ENCODE data around the gene PLCB2.

The PLCB2 gene

DNA sequence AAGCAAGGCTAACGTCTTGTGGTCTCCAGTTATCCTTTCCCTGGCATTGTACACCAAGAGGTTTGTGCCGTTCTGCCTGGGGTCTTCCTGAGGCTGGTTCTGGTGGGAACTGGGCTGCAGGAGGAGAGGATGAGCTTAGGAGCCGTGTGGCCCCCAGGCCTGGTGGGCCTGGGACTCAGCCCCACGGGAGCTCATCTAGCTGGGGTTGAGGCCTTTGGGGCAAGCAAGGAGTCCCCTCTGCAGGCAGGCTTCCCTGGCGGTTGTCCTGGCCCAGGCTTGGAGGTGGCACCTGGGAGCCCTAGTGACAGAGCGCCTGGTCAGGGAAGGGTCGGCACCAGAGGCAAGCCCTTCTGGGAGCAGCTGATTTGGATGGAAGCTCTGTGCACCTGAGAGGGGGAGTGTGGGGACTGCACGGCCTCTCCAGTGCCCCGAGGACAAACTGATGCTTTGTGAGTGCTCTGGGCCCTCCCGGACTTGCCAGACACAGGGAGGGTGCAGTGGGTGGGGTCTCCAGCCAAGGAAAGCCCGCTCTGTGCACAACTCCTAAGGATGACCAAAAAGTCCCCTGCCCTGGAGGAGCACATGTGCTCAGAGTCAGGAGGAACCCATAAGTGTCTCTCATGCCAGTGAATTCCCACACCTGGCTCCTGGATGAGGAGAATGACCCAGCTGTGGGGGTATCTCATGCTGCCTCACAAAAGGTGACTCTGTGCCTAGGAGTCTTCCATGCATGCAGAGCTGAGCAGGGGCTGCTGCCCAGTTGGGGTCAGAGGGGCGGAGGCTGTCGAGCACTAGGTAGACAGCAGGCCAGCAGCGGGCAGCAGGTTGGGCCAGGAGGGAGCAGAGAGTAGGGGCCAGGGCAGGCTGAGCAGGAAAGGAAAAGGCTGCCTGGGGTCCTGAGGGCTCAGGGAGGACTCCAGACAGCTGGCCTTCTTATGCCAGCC lies 66.2 kb downstream of the PLCB2 start:
- no peak overlapping the region for H3K4me3 ChIP-seq (ENCODE audit: low read depth, low read length)
- DNase-seq (ENCODE audit: low read depth): no peak
- TF ChIP-seq MAX (IDR thresholded peaks at IDR 0.05; ENCODE audit: low read depth, low read length) (no peak), CTCF (IDR thresholded peaks at IDR 0.05; ENCODE audit: low read depth, low read length) (no peak), MYC (IDR thresholded peaks at IDR 0.05; ENCODE audit: low read depth, low read length) (no peak), POLR2A (IDR thresholded peaks at IDR 0.05; ENCODE audit: extremely low read depth, insufficient read length) (no peak)

DNA sequence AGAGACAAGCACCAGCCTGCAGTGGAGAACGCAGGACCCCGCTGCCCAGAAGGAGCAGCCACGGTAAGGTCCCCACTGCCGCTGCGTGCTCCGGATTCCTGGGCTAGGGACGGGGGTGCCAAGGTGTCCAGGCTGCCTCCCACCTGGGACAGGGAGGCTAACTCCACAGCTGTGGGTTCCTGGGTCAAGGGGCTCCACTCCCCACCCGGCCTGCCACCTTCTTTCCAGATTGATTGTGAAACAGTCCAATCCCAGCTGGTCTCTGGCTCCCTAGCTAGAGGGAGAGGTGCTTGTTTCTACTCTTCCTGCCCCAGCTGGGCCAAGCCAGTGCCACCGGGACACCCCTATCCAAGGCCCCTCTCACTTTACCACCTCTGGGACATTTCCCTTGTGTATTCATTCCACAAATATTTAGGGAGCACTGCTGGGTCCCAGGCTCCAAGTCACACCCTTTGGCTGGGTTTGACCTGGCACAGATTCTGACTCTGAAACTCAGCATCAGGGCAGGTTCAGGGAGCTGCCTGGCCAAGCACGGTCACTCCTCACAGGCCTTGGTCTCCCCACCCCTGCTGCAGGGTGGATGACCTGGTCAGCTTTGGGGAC lies 67.0 kb downstream of the PLCB2 start:
- H3K4me3 ChIP-seq (ENCODE audit: low read depth, low read length): no peak overlapping the region
- no peak for TF ChIP-seq MYC (IDR thresholded peaks at IDR 0.05; ENCODE audit: low read depth, low read length)
- no peak for TF ChIP-seq CTCF (IDR thresholded peaks at IDR 0.05; ENCODE audit: low read depth, low read length)
- TF ChIP-seq POLR2A (IDR thresholded peaks at IDR 0.05; ENCODE audit: extremely low read depth, insufficient read length): no peak
- no peak for TF ChIP-seq MAX (IDR thresholded peaks at IDR 0.05; ENCODE audit: low read depth, low read length)
- no peak for DNase-seq (ENCODE audit: low read depth)

DNA sequence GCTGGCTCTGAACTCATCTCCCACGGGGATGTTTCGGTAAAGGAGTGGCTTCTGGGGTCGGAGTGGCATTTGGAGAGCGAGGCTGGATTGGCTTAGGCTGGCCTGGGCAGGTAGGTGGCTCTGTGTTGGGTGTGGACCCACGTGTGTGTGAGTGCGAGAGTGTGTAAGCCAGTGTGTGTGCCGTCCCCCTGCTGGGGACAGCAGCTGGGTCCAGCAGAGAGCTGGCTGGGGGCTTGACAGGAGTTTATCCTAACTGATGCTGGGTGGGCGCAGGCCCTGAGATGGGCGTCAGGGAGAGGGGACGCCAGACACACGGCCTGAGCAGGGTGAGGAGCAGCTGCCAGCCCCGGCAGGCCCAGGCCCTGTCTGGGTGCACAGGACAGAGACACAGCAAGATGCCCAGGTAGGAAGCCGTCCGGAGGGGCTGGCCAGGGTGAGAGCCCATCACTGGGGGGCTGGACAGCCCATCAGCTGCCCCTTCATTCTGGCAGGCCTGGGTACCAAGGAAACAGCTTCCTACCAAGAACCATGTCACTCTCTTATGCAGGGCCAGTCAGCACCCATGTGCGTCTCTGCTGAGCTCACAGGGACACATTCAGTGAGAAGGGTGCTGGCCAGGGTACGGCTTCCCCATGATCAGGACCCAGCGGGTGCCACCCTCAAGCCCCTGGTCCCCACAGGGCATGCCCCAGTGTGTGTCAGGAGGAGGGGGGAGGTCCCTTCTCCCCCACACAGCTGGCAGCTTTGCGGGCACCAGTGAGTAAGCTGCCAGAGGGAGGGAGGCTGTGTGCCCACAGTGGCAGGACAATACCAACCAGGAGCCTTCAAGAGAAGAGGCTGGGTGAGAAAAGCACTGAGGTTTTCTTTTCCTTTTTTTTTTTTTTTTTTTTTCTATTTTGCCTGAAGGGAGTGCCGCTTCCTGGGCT lies 67.8 kb downstream of the PLCB2 start:
- no peak for DNase-seq (ENCODE audit: low read depth)
- TF ChIP-seq MAX (IDR thresholded peaks at IDR 0.05; ENCODE audit: low read depth, low read length) (no peak), CTCF (IDR thresholded peaks at IDR 0.05; ENCODE audit: low read depth, low read length) (no peak), MYC (IDR thresholded peaks at IDR 0.05; ENCODE audit: low read depth, low read length) (no peak), POLR2A (IDR thresholded peaks at IDR 0.05; ENCODE audit: extremely low read depth, insufficient read length) (no peak)
- no peak overlapping the region for H3K4me3 ChIP-seq (ENCODE audit: low read depth, low read length)

- TF ChIP-seq CTCF (IDR thresholded peaks at IDR 0.05; ENCODE audit: low read depth, low read length) (no peak), MYC (IDR thresholded peaks at IDR 0.05; ENCODE audit: low read depth, low read length) (no peak), MAX (IDR thresholded peaks at IDR 0.05; ENCODE audit: low read depth, low read length) (no peak), POLR2A (IDR thresholded peaks at IDR 0.05; ENCODE audit: extremely low read depth, insufficient read length) (no peak)
- no peak for DNase-seq (ENCODE audit: low read depth)
- no peak overlapping the region for H3K4me3 ChIP-seq (ENCODE audit: low read depth, low read length)
Measured at GRCh38 chr15:40239404-40239692, 68.4 kb downstream of the PLCB2 start.

GRCh38 chr15:40238532-40239403 lies 69.0 kb downstream of the PLCB2 start, which contains the start of gene PAK6:
Gene PAK6, plus strand, starts transcription at chr15:40239063. Its CDS starts 25,723 bp downstream, at chr15:40264786.
- peak; percentile 27 for DNase-seq (ENCODE audit: low read depth)
- TF ChIP-seq POLR2A (IDR thresholded peaks at IDR 0.05; ENCODE audit: extremely low read depth, insufficient read length) (no peak), MYC (IDR thresholded peaks at IDR 0.05; ENCODE audit: low read depth, low read length) (no peak), CTCF (IDR thresholded peaks at IDR 0.05; ENCODE audit: low read depth, low read length) (no peak), MAX (IDR thresholded peaks at IDR 0.05; ENCODE audit: low read depth, low read length) (no peak)
- H3K4me3 ChIP-seq (ENCODE audit: low read depth, low read length): no peak within 1 kb of the TSS
